ENCODE measurements around the gene VPS35L.

VPS35L gene

DNA sequence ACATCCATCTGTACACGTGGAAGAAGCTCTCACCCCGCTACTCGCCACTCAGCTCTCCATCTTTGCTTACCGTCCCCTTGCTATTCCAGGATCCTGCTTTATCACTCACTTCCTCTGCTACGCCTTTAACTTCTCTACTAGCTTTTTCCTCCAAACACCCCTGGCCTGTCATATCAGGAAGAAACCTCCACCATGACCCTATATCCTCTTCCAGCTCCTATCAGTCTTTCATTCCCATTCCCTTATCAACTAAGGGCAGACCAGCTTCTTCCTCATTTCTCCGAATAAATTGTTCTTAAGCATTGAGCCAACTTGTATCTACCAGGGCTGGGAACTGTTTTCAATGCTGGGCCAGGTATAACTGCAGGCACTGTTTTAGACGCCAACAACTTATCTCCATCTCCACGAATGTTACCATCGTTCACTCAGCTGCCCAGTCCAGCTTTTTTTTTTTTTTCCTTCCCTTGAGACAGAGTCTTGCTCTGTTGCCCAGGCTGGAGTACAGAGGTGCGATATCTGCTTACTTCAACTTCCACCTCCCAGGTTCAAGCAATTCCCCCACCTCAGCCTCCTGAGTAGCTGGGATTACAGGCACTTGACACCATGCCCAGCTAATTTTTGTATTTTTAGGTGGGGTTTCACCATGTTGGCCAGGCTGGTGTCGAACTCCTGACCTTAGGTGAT is 166.9 kb downstream of the VPS35L start:
- Histone ChIP-seq H3K4me1 (ENCODE audit: control insufficient read depth, insufficient read depth, low read length) (peaks cover 6% of the 10 kb centered on the region), H3K4me2 (ENCODE audit: low read length) (no peak overlapping the region), H3K9me3 (replicated peaks; ENCODE audit: low read length) (no peaks in the 10 kb centered on the region)

DNA sequence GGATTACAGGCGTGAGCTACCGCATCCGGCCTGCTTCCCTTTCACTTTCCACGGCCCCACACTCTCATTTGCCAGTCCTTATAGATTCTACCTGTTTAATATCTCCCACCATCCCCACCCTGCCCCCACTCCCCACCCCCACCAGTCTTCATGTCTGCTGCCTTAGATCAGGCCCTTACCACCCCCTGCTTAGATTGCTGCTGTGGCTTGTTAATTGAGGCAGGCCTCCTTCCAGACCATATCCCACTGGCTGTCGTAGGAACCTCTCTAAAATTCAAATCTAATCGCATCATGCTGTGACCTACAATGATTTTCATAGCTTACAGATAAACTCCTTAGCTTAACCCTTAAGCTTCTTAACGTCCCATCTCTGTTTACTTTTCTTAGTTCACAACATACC is 167.5 kb downstream of the VPS35L start:
- Histone ChIP-seq H3K9me3 (replicated peaks; ENCODE audit: low read length) (no peaks in the 10 kb centered on the region), H3K27me3 (ENCODE audit: control insufficient read depth, insufficient read depth, low read length) (no peaks in the 10 kb centered on the region), H3K4me3 (ENCODE audit: low read length) (no peak overlapping the region), H3K4me1 (ENCODE audit: control insufficient read depth, insufficient read depth, low read length) (peaks cover 6% of the 10 kb centered on the region), H3K9ac (ENCODE audit: low read depth, low read length) (no peak overlapping the region), H3K4me2 (ENCODE audit: low read length) (no peak overlapping the region), H3K36me3 (ENCODE audit: insufficient read depth, low read length) (no peaks in the 10 kb centered on the region)

More for the DNA sequence above, 166.9 kb downstream of the VPS35L start:
- Histone ChIP-seq H3K9ac (ENCODE audit: low read depth, low read length) (no peak overlapping the region), H3K4me3 (ENCODE audit: low read length) (no peak overlapping the region), H3K27me3 (ENCODE audit: control insufficient read depth, insufficient read depth, low read length) (no peaks in the 10 kb centered on the region), H3K36me3 (ENCODE audit: insufficient read depth, low read length) (no peaks in the 10 kb centered on the region)

DNA sequence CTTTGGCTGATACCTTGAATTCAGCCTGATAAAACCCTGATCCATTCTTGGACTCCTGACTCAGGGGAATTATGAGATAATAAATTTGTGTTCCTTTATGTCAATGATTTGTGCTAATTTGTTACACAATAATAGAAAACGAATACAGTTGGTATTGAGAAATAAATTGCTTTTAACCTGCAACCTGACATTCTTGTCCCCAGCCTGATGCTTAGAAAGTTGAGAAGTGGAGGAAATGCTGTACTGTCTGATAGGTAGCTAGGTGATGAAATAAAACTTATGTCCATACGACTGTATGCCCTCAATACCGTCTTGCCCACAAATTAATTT is 173.1 kb downstream of the VPS35L start:
- no peaks in the 10 kb centered on the region for H3K36me3 ChIP-seq (ENCODE audit: insufficient read depth, low read length)
- H3K9me3 ChIP-seq (replicated peaks; ENCODE audit: low read length): no peaks in the 10 kb centered on the region
- no peak overlapping the region for H3K4me2 ChIP-seq (ENCODE audit: low read length)
- H3K9ac ChIP-seq (ENCODE audit: low read depth, low read length): no peak overlapping the region
- H3K4me1 ChIP-seq (ENCODE audit: control insufficient read depth, insufficient read depth, low read length): no peaks in the 10 kb centered on the region
- H3K27me3 ChIP-seq (ENCODE audit: control insufficient read depth, insufficient read depth, low read length): no peaks in the 10 kb centered on the region
- H3K4me3 ChIP-seq (ENCODE audit: low read length): no peak overlapping the region

GRCh38 chr16:19733551-19733950 is 178.0 kb downstream of the VPS35L start:
- no peak overlapping the region for H3K4me2 ChIP-seq (ENCODE audit: low read length)
- H3K27me3 ChIP-seq (ENCODE audit: control insufficient read depth, insufficient read depth, low read length): no peaks in the 10 kb centered on the region
- H3K9me3 ChIP-seq (replicated peaks; ENCODE audit: low read length): no peaks in the 10 kb centered on the region
- H3K36me3 ChIP-seq (ENCODE audit: insufficient read depth, low read length): peaks cover 4% of the 10 kb centered on the region
- H3K4me1 ChIP-seq (ENCODE audit: control insufficient read depth, insufficient read depth, low read length): no peaks in the 10 kb centered on the region
- no peak overlapping the region for H3K9ac ChIP-seq (ENCODE audit: low read depth, low read length)
- no peak overlapping the region for H3K4me3 ChIP-seq (ENCODE audit: low read length)

DNA sequence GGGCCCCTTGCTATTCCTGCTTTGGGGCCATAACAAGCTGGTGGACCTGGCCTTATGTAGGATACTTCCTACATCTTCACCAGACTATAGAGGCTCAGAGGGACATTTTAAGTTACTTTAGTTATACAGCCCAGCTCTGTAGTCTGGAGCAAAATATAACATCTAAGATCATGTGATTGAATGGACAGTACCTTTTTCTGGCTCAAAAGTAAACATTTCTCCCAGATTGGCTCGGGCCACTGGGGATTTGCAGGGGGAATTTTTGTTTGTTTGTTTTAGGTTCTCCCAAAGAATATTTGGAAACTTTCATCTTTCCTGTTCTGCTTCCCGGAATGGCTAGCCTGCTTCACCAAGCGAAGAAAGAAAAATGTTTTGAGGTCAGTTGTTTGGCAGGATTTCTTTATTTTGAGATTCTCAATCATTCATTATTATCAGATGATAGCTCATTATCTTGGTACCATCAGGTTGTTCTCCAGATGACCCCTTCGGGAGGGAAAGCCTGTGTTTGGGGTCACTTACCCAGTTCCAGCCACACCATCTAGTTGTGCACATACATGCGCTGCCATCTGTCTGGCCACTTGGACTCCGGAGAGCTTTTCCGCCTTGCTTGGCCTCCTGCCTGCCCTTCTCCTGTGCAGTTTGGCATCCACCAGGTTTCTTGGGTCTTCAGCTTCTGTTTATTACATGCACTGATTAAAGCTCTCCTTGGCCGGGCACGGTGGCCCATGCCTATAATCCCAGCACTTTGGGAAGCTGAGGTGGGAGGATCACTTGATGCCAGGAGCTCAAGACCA is 179.8 kb downstream of the VPS35L start:
- Histone ChIP-seq H3K36me3 (ENCODE audit: insufficient read depth, low read length) (peaks cover 4% of the 10 kb centered on the region), H3K27me3 (ENCODE audit: control insufficient read depth, insufficient read depth, low read length) (no peaks in the 10 kb centered on the region), H3K4me1 (ENCODE audit: control insufficient read depth, insufficient read depth, low read length) (no peaks in the 10 kb centered on the region), H3K9ac (ENCODE audit: low read depth, low read length) (no peak overlapping the region), H3K4me2 (ENCODE audit: low read length) (no peak overlapping the region), H3K9me3 (replicated peaks; ENCODE audit: low read length) (no peaks in the 10 kb centered on the region), H3K4me3 (ENCODE audit: low read length) (no peak overlapping the region)

GRCh38 chr16:19737306-19738038 is 182.0 kb downstream of the VPS35L start:
- Histone ChIP-seq H3K9ac (ENCODE audit: low read depth, low read length) (no peak overlapping the region), H3K27me3 (ENCODE audit: control insufficient read depth, insufficient read depth, low read length) (no peaks in the 10 kb centered on the region)

GRCh38 chr16:19741354-19741753 is 185.9 kb downstream of the VPS35L start:
- Histone ChIP-seq H3K9me3 (replicated peaks; ENCODE audit: low read length) (no peaks in the 10 kb centered on the region), H3K27me3 (ENCODE audit: control insufficient read depth, insufficient read depth, low read length) (no peaks in the 10 kb centered on the region), H3K4me1 (ENCODE audit: control insufficient read depth, insufficient read depth, low read length) (no peaks in the 10 kb centered on the region), H3K9ac (ENCODE audit: low read depth, low read length) (no peak overlapping the region), H3K4me3 (ENCODE audit: low read length) (no peak overlapping the region), H3K4me2 (ENCODE audit: low read length) (no peak overlapping the region), H3K36me3 (ENCODE audit: insufficient read depth, low read length) (no peaks in the 10 kb centered on the region)

More at GRCh38 chr16:19737306-19738038, 182.0 kb downstream of the VPS35L start:
- peaks cover 4% of the 10 kb centered on the region for H3K36me3 ChIP-seq (ENCODE audit: insufficient read depth, low read length)
- no peaks in the 10 kb centered on the region for H3K4me1 ChIP-seq (ENCODE audit: control insufficient read depth, insufficient read depth, low read length)
- no peak overlapping the region for H3K4me3 ChIP-seq (ENCODE audit: low read length)
- no peak overlapping the region for H3K4me2 ChIP-seq (ENCODE audit: low read length)
- H3K9me3 ChIP-seq (replicated peaks; ENCODE audit: low read length): no peaks in the 10 kb centered on the region

- no peak overlapping the region for H3K4me2 ChIP-seq (ENCODE audit: low read length)
- H3K4me1 ChIP-seq (ENCODE audit: control insufficient read depth, insufficient read depth, low read length): no peaks in the 10 kb centered on the region
- H3K9me3 ChIP-seq (replicated peaks; ENCODE audit: low read length): no peaks in the 10 kb centered on the region
- H3K36me3 ChIP-seq (ENCODE audit: insufficient read depth, low read length): no peaks in the 10 kb centered on the region
- H3K4me3 ChIP-seq (ENCODE audit: low read length): no peak overlapping the region
- H3K27me3 ChIP-seq (ENCODE audit: control insufficient read depth, insufficient read depth, low read length): no peaks in the 10 kb centered on the region
- H3K9ac ChIP-seq (ENCODE audit: low read depth, low read length): no peak overlapping the region
Observed at GRCh38 chr16:19743816-19744159, 188.3 kb downstream of the VPS35L start.

DNA sequence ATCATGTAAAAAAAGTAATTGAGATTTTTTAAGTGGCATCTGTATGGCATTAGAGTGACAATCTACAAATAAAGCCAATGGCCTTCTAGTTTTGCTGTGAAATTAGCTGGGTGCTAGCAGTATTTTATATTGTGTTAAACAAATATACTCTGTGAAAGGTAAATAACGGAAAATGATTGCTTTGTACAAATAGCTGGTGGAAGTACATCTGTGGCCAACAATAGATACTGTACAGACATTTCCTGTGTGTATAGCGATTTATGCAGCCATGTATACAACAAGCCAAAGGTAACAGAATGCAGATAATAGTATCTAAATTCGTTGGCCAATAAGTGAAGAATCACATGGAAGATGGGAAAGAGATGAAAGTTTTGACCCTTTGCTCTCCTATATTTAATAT is 189.2 kb downstream of the VPS35L start:
- Histone ChIP-seq H3K27me3 (ENCODE audit: control insufficient read depth, insufficient read depth, low read length) (no peaks in the 10 kb centered on the region), H3K9me3 (replicated peaks; ENCODE audit: low read length) (no peaks in the 10 kb centered on the region), H3K4me3 (ENCODE audit: low read length) (no peak overlapping the region), H3K36me3 (ENCODE audit: insufficient read depth, low read length) (no peaks in the 10 kb centered on the region), H3K4me1 (ENCODE audit: control insufficient read depth, insufficient read depth, low read length) (no peaks in the 10 kb centered on the region), H3K4me2 (ENCODE audit: low read length) (no peak overlapping the region), H3K9ac (ENCODE audit: low read depth, low read length) (no peak overlapping the region)

DNA sequence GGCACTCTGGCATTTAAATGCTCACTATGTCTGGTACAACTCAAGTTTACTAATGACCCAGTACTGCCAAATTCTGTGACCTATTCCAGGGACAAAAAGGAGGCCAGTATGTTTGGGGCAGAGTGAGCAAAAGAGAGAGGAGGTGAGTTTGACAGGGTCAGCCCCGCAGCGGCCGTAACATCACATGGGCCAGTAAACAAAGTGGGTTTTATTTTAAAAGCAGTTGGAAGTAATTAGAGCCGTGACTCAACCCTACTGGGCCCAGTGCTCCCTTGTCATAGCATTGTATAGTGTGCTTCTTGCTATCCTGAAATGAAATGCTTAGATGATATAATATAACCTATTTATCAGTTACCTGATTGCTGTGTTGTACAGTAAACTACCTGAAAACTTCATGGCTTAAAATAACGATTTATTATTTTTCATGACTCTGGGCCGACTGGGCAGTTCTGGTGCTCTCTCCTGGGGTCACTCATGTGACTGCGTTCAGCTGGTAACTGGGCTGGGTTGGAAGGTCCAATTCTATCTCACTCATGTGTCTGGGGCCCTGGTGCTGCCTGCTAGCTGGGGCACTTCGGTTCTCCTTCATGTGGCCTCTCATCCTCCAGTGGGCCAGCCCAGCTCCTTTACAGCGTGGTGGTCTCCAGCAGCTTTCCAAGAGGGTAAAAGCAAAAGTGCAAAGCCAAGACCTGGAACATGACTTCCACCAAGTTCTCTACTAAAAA is 189.9 kb downstream of the VPS35L start:
- H3K27me3 ChIP-seq (ENCODE audit: control insufficient read depth, insufficient read depth, low read length): no peaks in the 10 kb centered on the region
- no peaks in the 10 kb centered on the region for H3K36me3 ChIP-seq (ENCODE audit: insufficient read depth, low read length)
- H3K9me3 ChIP-seq (replicated peaks; ENCODE audit: low read length): no peaks in the 10 kb centered on the region
- H3K4me1 ChIP-seq (ENCODE audit: control insufficient read depth, insufficient read depth, low read length): no peaks in the 10 kb centered on the region
- H3K4me3 ChIP-seq (ENCODE audit: low read length): no peak overlapping the region
- no peak overlapping the region for H3K4me2 ChIP-seq (ENCODE audit: low read length)
- H3K9ac ChIP-seq (ENCODE audit: low read depth, low read length): no peak overlapping the region

- H3K36me3 ChIP-seq (ENCODE audit: insufficient read depth, low read length): no peaks in the 10 kb centered on the region
- no peak overlapping the region for H3K4me2 ChIP-seq (ENCODE audit: low read length)
- no peaks in the 10 kb centered on the region for H3K4me1 ChIP-seq (ENCODE audit: control insufficient read depth, insufficient read depth, low read length)
- H3K9me3 ChIP-seq (replicated peaks; ENCODE audit: low read length): no peaks in the 10 kb centered on the region
- no peaks in the 10 kb centered on the region for H3K27me3 ChIP-seq (ENCODE audit: control insufficient read depth, insufficient read depth, low read length)
- H3K9ac ChIP-seq (ENCODE audit: low read depth, low read length): no peak overlapping the region
- no peak overlapping the region for H3K4me3 ChIP-seq (ENCODE audit: low read length)
Observed at GRCh38 chr16:19746561-19746960, 191.1 kb downstream of the VPS35L start.

Data from skeletal muscle satellite cell (primary cell).